HG03064 (cell line): ENCODE data around the gene PKD2L1.

ENCODE experiments used
- ATAC-seq: cut with Tn5 transposase; IDR thresholded peaks from one replicate; pipeline ENCODE4 v1.9.1; 2021; ENCODE audit warnings: low read depth; ENCODE audit not compliant: unreplicated experiment

PKD2L1 gene

GRCh38 chr10:100356067-100357017 is 26.3 kb upstream of the PKD2L1 start:
- ATAC-seq, result no peak

GRCh38 chr10:100355086-100355485 is 25.1 kb upstream of the PKD2L1 start:
- ATAC-seq, result no peak

- ATAC-seq, result no peak
Measured at GRCh38 chr10:100353770-100354485, 23.9 kb upstream of the PKD2L1 start.

GRCh38 chr10:100350914-100351485 is 21.0 kb upstream of the PKD2L1 start:
- ATAC-seq, result no peak

- no peak for ATAC-seq
Measured at GRCh38 chr10:100349672-100350071, 19.6 kb upstream of the PKD2L1 start.

GRCh38 chr10:100349087-100349486 is 19.1 kb upstream of the PKD2L1 start:
- ATAC-seq, result no peak

- ATAC-seq, result no peak
Measured at GRCh38 chr10:100348389-100348927, 18.4 kb upstream of the PKD2L1 start.

- no peak for ATAC-seq
Measured at GRCh38 chr10:100347568-100348195, 17.7 kb upstream of the PKD2L1 start.

GRCh38 chr10:100346765-100347567 is 16.9 kb upstream of the PKD2L1 start, which contains the start of gene SCD:
SCD (plus strand) TSS chr10:100347233; CDS start chr10:100347505, 272 bp downstream.
- peak; percentile 75 for ATAC-seq

- ATAC-seq, result peak; percentile 53
Measured at GRCh38 chr10:100346351-100346764, 16.3 kb upstream of the PKD2L1 start.

- no peak for ATAC-seq
Measured at GRCh38 chr10:100345570-100346330, 15.7 kb upstream of the PKD2L1 start.

- ATAC-seq, result no peak
Measured at GRCh38 chr10:100344241-100344788, 14.3 kb upstream of the PKD2L1 start.

GRCh38 chr10:100342627-100342972 is 12.6 kb upstream of the PKD2L1 start:
- no peak for ATAC-seq

- no peak for ATAC-seq
Measured at GRCh38 chr10:100341953-100342626, 12.1 kb upstream of the PKD2L1 start.

GRCh38 chr10:100340948-100341847 is 11.2 kb upstream of the PKD2L1 start:
- no peak for ATAC-seq

- peak; percentile 66 for ATAC-seq
Measured at GRCh38 chr10:100339236-100339635, 9.2 kb upstream of the PKD2L1 start.

- ATAC-seq, result no peak
Measured at GRCh38 chr10:100338434-100339036, 8.5 kb upstream of the PKD2L1 start.
